GM23248 (cell line): Measurements from ENCODE around the gene LAMA3.

ENCODE experiments used
- EZH2 ChIP-seq: fragments of 200-600 bp; sonication (generic); IDR thresholded peaks from 2 replicates; pipeline ENCODE4 v1.6.1; 2018; ENCODE audit warnings: antibody characterized with exemption, mild to moderate bottlenecking; ENCODE audit not compliant: insufficient read depth, poor library complexity, severe bottlenecking
- EZH2phosphoT487 ChIP-seq: fragments of 200-600 bp; sonication (generic); IDR thresholded peaks from 2 replicates; pipeline ENCODE4 v1.6.1; 2018; ENCODE audit warnings: antibody characterized with exemption, moderate library complexity, mild to moderate bottlenecking, low read depth; ENCODE audit not compliant: insufficient read depth

DNA sequence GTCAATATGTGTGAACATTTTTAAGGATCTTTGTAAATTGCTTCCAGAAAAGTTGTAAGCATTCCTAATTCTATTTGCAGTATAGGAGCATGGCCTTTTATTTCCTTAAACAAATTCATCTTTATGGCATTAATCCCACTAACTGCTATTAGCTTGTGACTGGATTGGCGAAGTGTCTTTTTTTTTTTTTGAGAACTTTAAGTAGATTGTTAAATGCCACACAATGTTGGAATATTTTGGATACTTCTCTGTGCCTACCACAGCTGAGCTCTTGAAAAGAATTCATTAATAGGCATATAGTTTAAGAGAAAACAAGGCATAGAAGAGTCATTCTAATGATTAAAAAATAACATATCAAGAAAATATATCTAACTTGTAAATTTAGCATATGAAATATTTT lies 129.7 kb downstream of the LAMA3 start:
- no peak for TF ChIP-seq EZH2phosphoT487
- TF ChIP-seq EZH2: no peak
